Body of pancreas (tissue), 4 donors: Measurements from ENCODE around the gene LSM4. TPM values are rescaled to one million over a fixed set of nuclear protein-coding genes. Genes with fewer than 3 reads are reported as not detected.
A peak's percentile ranks its signal among the peaks of the same experiment; 100 is the strongest.

Experiments used
- ATAC-seq: fragments of 150-250 bp; one replicate; pipeline ENCODE4 v1.9.1; 2016
- DNase-seq, 4 donors: peaks; one replicate each; pipeline ENCODE4 v3.0.0-alpha.2; 2019
- H3K27ac ChIP-seq, 4 donors: fragments of 200-600 bp; sonication (generic); 1 replicate in 3 of 4; 2 replicates in 1 of 4; pipeline versions ENCODE4 v1.5.1 to v1.6.1; 2016 to 2019; ENCODE audit warnings: mild to moderate bottlenecking in 1 of 4, mixed read lengths in 1 of 4, moderate library complexity in 1 of 4
- H3K27me3 ChIP-seq, 2 donors: fragments of 200-600 bp; sonication (generic); one replicate each; pipeline ENCODE4 v1.6.0; 2016; ENCODE audit warnings: mild to moderate bottlenecking in 1 of 2
- H3K36me3 ChIP-seq, 2 donors: fragments of 200-600 bp; sonication (generic); replicated peaks in 1 of 2; 2 replicates each; pipeline ENCODE4 v1.5.1; 2016; ENCODE audit warnings: low read depth in 2 of 2; ENCODE audit not compliant: insufficient read depth in 1 of 2
- H3K4me1 ChIP-seq: fragments of 200-600 bp; sonication (generic); one replicate; pipeline ENCODE4 v1.6.0; 2016
- H3K4me3 ChIP-seq, 2 donors: fragments of 200-600 bp; sonication (generic); 1 replicate in 1 of 2; 2 replicates in 1 of 2; pipeline ENCODE4 v1.5.1; 2016 to 2019
- H3K9me3 ChIP-seq, 3 donors: fragments of 200-600 bp; sonication (generic); 1 replicate in 2 of 3; 2 replicates in 1 of 3; pipeline ENCODE4 v1.5.1; 2016
- POLR2A ChIP-seq, 3 donors: fragments of 450-650 bp; IDR thresholded peaks; one replicate each; pipeline ENCODE4 v1.6.1; 2016; ENCODE audit warnings: antibody characterized with exemption in 3 of 3, mild to moderate bottlenecking in 2 of 3
- WGBS, 2 donors: methylation state at CpG; one replicate each; pipeline ENCODE4 v1.1.5; 2017; 5-methylcytosine and 5-hydroxymethylcytosine counted together
- intact Hi-C: fragments of 100-400 bp; cut with DNase I; formaldehyde crosslinking; loops from one replicate; pipeline ENCODE4 v1.15.1; 2023
- total RNA-seq, 2 donors: library from RNA; depleted of rRNA; stranded (reverse); fragments of >200 nt; gene quantifications; one replicate each; pipeline ENCODE4 v1.1.0, GENCODE V29; 2016
- TF ChIP-seq, protein P1 (sequence below), 7 experiments: fragments of 450-650 bp in 4 of 7; fragments of 200-600 bp in 3 of 7; sonication (generic) in 3 of 7; IDR thresholded peaks; one replicate each; pipeline ENCODE4 v1.5.1; 2016 to 2019; ENCODE audit warnings: antibody characterized with exemption in 7 of 7

Gene LSM4
- total RNA-seq, 2 donors from 2014 or later = 45.7 to 94.6 TPM

DNA sequence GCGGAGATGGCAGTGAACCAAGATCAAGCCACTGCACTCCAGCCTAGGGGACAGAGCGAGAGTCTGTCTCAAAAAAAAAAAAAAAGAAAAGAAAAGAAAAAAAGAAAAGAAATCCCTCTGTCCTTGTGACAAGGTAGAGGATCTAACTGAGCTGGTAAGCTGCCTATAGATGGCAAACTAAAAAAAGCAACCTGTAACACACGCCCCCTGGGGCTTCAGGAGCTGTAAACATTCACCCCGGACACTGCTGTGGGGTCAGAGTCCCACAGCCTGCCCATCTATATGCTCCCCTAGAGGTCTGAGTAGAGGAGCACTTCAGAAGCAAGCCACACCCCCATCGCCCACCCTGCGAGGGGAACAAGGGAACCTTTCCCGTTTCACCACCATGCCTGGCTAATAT, 13.2 kb upstream of the LSM4 start:
- Histone ChIP-seq H3K4me3 (no peak overlapping the region), H3K27me3 (no peaks in the 10 kb centered on the region), H3K4me1 (peaks cover 16% of the 10 kb centered on the region), H3K36me3 (no peaks in the 10 kb centered on the region), H3K9me3 (no peaks in the 10 kb centered on the region), H3K27ac (no peak overlapping the region)
- WGBS, 2 donors = 60 to 64% methylated on average over 7 of the region's 7 CpGs
- intact Hi-C loops = loop anchor here (10.0 kb wide), 1 partner anchor 61 kb away; the partner anchor contains the start of gene IQCN
- TF ChIP-seq POLR2A (IDR thresholded peaks at IDR 0.05) = no peak
- TF ChIP-seq, protein P1, sequence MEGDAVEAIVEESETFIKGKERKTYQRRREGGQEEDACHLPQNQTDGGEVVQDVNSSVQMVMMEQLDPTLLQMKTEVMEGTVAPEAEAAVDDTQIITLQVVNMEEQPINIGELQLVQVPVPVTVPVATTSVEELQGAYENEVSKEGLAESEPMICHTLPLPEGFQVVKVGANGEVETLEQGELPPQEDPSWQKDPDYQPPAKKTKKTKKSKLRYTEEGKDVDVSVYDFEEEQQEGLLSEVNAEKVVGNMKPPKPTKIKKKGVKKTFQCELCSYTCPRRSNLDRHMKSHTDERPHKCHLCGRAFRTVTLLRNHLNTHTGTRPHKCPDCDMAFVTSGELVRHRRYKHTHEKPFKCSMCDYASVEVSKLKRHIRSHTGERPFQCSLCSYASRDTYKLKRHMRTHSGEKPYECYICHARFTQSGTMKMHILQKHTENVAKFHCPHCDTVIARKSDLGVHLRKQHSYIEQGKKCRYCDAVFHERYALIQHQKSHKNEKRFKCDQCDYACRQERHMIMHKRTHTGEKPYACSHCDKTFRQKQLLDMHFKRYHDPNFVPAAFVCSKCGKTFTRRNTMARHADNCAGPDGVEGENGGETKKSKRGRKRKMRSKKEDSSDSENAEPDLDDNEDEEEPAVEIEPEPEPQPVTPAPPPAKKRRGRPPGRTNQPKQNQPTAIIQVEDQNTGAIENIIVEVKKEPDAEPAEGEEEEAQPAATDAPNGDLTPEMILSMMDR (IDR thresholded peaks at IDR 0.05) = no peak
- DNase-seq (no peak), ATAC-seq (no peak)

DNA sequence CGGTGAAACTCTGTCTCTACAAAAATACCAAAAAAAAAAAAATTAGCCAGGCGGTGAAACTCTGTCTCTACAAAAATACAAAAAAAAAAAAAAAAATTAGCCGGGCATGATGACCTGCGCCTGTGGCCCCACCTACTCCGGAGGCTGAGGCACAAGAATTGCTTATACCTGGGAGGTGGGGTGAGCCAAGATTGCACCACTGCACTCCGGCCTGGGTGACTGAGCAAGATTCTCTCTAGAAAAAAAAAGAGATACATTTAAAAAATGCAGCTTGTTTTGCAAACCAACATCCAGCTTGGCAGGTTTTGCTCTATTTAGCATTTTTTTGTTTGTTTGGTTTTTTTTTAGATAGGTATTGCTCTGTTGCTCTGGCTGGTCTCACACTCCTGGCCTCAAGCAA, 10.8 kb upstream of the LSM4 start:
- 80% methylated on average over 6 of the region's 6 CpGs for WGBS, 2 donors
- no peak for DNase-seq

DNA sequence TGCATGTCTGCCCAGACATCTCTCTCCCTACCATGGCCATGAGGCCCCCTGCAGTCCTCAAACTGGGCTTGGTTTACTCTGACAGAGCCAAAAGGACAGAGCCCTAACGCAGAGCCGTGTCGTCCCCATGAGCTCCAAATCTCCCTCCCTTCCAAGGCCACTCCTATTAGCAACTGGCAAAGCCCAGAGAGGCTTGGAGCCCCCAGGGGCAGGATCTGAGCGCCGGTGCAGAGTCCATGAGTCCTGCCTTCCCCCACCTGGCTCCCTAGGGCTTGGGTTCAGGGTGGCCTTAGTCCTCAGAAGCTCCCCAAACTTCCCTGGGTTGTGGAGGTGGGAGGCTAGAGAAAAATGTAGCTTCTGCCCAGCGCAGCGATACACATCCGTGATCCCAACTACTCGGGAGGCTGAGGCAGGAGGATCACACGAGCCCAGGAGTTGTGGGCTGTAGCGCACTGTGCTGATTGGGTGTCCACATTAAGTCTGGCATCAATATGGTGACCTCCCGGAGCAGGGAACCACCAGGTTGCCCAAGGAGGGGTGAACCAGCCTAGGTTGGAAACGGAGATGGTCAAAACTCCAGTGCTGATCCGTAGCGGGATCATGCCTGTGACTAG, 10.1 kb upstream of the LSM4 start:
- no peak for ATAC-seq
- H3K27me3 ChIP-seq = no peaks in the 10 kb centered on the region
- no peak for DNase-seq
- H3K36me3 ChIP-seq = no peaks in the 10 kb centered on the region
- 82 to 87% methylated on average over 4 to 15 of the region's 15 CpGs for WGBS, 2 donors
- H3K4me3 ChIP-seq = no peak overlapping the region
- no peaks in the 10 kb centered on the region for H3K9me3 ChIP-seq
- no peak overlapping the region for H3K27ac ChIP-seq
- intact Hi-C loops = loop anchor here (10.0 kb wide), 1 partner anchor 58 kb away; the partner anchor contains the start of gene IQCN
- peaks cover 11% of the 10 kb centered on the region for H3K4me1 ChIP-seq
- no peak for TF ChIP-seq POLR2A (IDR thresholded peaks at IDR 0.05)
- TF ChIP-seq, protein P1 (IDR thresholded peaks at IDR 0.05) = no peak

More for the DNA sequence above, 10.8 kb upstream of the LSM4 start:
- Histone ChIP-seq H3K27me3 (no peaks in the 10 kb centered on the region), H3K4me3 (no peak overlapping the region), H3K4me1 (peaks cover 14% of the 10 kb centered on the region), H3K36me3 (no peaks in the 10 kb centered on the region), H3K27ac (no peak overlapping the region), H3K9me3 (no peaks in the 10 kb centered on the region)
- intact Hi-C loops = loop anchor here (10.0 kb wide), 1 partner anchor 59 kb away; the partner anchor contains the start of gene IQCN
- ATAC-seq = no peak
- no peak for TF ChIP-seq POLR2A (IDR thresholded peaks at IDR 0.05)
- TF ChIP-seq, protein P1 (IDR thresholded peaks at IDR 0.05) = no peak

DNA sequence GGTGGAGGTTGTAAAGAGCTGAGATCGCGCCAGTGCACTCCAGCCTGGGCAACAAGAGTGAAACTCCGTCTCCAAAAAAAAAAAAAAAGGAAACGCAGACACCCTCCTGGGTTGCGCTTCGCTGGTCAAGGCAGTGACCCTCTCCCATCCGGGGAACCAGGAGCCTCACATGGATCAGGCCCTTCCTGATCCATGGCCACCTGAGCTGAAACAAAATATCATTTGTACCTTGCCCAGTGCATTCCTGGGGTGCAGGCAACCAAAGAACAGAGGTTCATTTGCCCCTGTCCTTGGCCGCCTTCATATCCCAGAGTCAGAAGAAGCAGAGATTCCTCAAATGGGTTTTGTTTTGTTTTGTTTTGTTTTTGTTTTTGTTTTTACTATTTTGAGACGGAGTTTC, 8.0 kb upstream of the LSM4 start:
- Histone ChIP-seq H3K4me1 (peaks cover 11% of the 10 kb centered on the region), H3K4me3 (no peak overlapping the region), H3K36me3 (no peaks in the 10 kb centered on the region), H3K27me3 (no peaks in the 10 kb centered on the region), H3K27ac (no peak overlapping the region), H3K9me3 (no peaks in the 10 kb centered on the region)
- intact Hi-C loops = loop anchor here (10.0 kb wide), 1 partner anchor 56 kb away; the partner anchor contains the start of gene IQCN
- WGBS, 2 donors = 73 to 81% methylated on average over 8 to 9 of the region's 9 CpGs
- ATAC-seq (no peak), DNase-seq (no peak)
- TF ChIP-seq POLR2A (IDR thresholded peaks at IDR 0.05) = no peak
- TF ChIP-seq, protein P1 (IDR thresholded peaks at IDR 0.05) = no peak

DNA sequence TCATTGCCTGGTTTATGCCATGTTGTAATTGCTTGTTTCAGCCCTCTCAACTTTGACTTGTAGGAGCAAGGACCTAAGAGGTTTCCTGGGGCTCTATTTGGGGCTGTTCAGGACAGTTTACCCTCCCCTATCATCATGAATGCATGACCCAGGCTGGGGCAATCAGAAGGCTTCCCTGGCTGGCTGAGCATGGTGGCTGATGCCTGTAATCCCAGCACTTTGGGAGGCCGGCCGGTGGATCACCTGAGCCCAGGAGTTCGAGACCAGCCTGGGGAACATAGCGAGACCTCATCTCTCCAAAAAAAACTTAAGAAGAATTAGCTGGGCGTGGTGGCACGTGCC, 6.1 kb upstream of the LSM4 start:
- intact Hi-C loops = no loop called here
- Histone ChIP-seq H3K4me3 (no peak overlapping the region), H3K4me1 (peaks cover 14% of the 10 kb centered on the region), H3K36me3 (no peaks in the 10 kb centered on the region), H3K9me3 (no peaks in the 10 kb centered on the region), H3K27me3 (no peaks in the 10 kb centered on the region), H3K27ac (peak overlapping the region in 3 of 4 donors; percentile 50 to 69 (median 67))
- DNase-seq = no peak
- 56 to 69% methylated on average over 4 to 6 of the region's 6 CpGs for WGBS, 2 donors
- TF ChIP-seq, protein P1 (IDR thresholded peaks at IDR 0.05) = no peak
- TF ChIP-seq POLR2A (IDR thresholded peaks at IDR 0.05) = no peak
- no peak for ATAC-seq
